K562 treated with DMSO at 1 percent for 4 hours (cell line): ENCODE data around the gene SHANK1. TPM values are rescaled to one million over a fixed set of nuclear protein-coding genes. Genes with fewer than 3 reads are reported as not detected.

Experiments
- total RNA-seq: library from RNA; unstranded; fragments of 300-600 nt; gene quantifications from 2 replicates; pipeline ENCODE4 v1.2.3, GENCODE V29; 2022; ENCODE audit not compliant: insufficient read depth

Gene SHANK1
- 2.3 and 3.8 TPM in 2 replicates for total RNA-seq

GRCh38 chr19:50719566-50719965 lies at the start of gene SHANK1:
Gene SHANK1 (minus strand): TSS chr19:50719802. CDS start chr19:50716919, 2,883 bp downstream.

GRCh38 chr19:50723069-50723468 lies 3.5 kb upstream of the SHANK1 start, which contains the start of gene CLEC11A:
Gene CLEC11A (plus strand): TSS chr19:50723364. CDS start chr19:50723526, 162 bp downstream.

GRCh38 chr19:50649433-50650391 lies 69.9 kb downstream of the SHANK1 start, which contains the start of gene C19orf81:
Gene C19orf81 (plus strand): TSS chr19:50649445. CDS start chr19:50649445, 0 bp downstream.

GRCh38 chr19:50639121-50640112 lies 80.2 kb downstream of the SHANK1 start, which contains the start of gene SYT3:
Gene SYT3 (minus strand): TSS chr19:50639881. CDS start chr19:50637411, 2,470 bp downstream.

Other genes starting within 250 kb of the SHANK1 start
- gene EMC10, start 243.3 kb downstream of the SHANK1 start, total RNA-seq: 61.9 and 66.2 TPM in 2 replicates
- 2.1 and 3.8 TPM in 2 replicates for gene GARIN5A, start 243.0 kb downstream of the SHANK1 start, total RNA-seq
- gene JOSD2, start 208.6 kb downstream of the SHANK1 start, total RNA-seq: 4.8 and 9.5 TPM in 2 replicates
- gene ASPDH, start 205.9 kb downstream of the SHANK1 start, total RNA-seq: 2.8 TPM in 1 of 2 replicates, not detected in the other
- 6.0 and 7.0 TPM in 2 replicates for gene LRRC4B, start 151.4 kb downstream of the SHANK1 start, total RNA-seq
- 1.0 and 4.2 TPM in 2 replicates for gene SYT3, start 79.9 kb downstream of the SHANK1 start, total RNA-seq
- gene C19orf81, start 70.4 kb downstream of the SHANK1 start, total RNA-seq: 31.6 and 52.6 TPM in 2 replicates
- 130 and 141 TPM in 2 replicates for gene CLEC11A, start 3.6 kb upstream of the SHANK1 start, total RNA-seq
- gene GPR32, start 50.7 kb upstream of the SHANK1 start, total RNA-seq: not detected in 2 replicates
- gene ACP4, start 70.6 kb upstream of the SHANK1 start, total RNA-seq: not detected in 2 replicates
- 26.3 and 28.8 TPM in 2 replicates for gene KLK1, start 104.0 kb upstream of the SHANK1 start, total RNA-seq
- not detected in 2 replicates for gene KLK15, start 113.8 kb upstream of the SHANK1 start, total RNA-seq
- not detected in 2 replicates for gene KLK3, start 135.1 kb upstream of the SHANK1 start, total RNA-seq
- not detected in 2 replicates for gene KLK2, start 153.6 kb upstream of the SHANK1 start, total RNA-seq
- not detected in 2 replicates for gene KLK4, start 191.6 kb upstream of the SHANK1 start, total RNA-seq
- gene KLK5, start 233.2 kb upstream of the SHANK1 start, total RNA-seq: not detected in 2 replicates
- gene KLK6, start 249.8 kb upstream of the SHANK1 start, total RNA-seq: not detected in 2 replicates